Measurements from ENCODE around the gene GPR132. TPM values are rescaled to one million over a fixed set of nuclear protein-coding genes. Genes with fewer than 3 reads are reported as not detected.

GPR132 gene
- total and polyA plus RNA-seq, 2 donors = 5.9 to 7.4 TPM

DNA sequence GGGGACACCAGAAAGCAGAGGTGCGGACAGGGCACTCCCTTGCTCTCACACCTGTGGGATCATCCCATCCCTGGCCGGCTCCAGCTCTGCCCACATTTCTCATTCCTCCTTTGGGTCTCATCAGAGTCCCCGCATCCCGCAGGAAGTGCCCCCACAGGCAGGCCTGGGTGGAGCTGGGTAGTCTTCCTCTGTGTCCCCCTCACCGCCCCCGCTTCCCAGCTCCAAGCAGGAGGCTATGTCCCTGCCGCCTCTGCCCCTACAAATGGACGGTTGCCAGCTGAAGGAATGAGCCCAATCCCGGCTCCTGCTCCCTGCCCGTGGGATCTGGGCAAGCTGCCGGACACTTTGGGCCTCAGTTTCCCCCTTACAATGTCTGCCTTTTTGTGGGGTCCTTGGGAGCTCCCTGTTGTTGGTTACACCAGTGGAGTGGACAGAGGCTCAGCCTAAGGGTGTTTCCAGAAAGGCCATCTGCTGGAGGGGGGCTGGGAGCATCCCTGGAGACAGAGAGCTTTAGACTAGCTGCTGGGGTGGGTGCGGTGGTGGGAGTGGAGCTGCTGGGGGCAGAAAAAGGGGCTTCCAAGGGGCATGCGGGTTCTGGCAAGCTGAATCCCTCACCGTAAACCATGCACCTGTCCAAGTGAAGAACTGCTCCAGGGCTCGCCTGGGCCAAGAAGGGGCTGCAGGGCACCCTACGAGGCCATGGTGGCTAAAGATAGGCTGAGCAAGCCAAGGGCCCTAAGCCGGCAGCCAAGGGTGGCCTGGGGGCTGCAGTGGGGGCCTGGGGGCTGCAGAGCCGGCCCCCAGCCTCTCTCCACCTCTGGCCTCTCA is 7.9 kb upstream of the GPR132 start:
- WGBS = 95% methylated on average over 18 of the region's 18 CpGs
- H3K27ac ChIP-seq (ENCODE audit: low read depth in 1 of 2, low read length in 1 of 2) = no peak overlapping the region

DNA sequence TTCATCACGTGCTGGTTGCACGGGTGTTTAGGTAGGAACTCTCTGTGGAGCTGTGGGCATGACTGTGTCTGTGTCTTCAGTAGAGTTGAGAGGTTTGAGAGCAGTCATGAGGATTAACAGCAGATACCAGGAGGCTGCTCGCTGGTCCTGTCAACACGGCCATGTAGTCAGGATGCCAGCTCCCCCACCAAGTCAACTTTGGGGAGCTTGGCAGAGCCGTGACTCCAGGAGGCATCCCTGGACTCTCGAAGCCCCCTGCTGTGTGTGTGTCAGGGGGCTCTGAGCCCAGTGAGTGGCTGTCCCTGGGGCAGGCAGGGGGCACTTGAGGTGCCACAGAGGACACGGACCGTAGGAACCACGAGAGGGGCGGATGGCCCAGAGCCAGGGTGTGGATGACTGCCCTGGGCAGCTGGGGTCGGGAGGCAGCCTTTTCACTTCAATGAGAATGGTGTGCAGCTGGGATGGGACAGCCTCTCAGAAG is 7.2 kb upstream of the GPR132 start:
- H3K4me1 ChIP-seq (ENCODE audit: control insufficient read depth in 2 of 2, insufficient read depth in 2 of 2, low read length in 2 of 2) = peaks cover 3 to 38% of the 10 kb centered on the region in 2 donors
- 93% methylated on average over 11 of the region's 11 CpGs for WGBS

More for the DNA sequence above, 7.9 kb upstream of the GPR132 start:
- no peak for DNase-seq (ENCODE audit: low read depth in 6 of 9, low spot score in 9 of 9)
- no peak overlapping the region for H3K4me3 ChIP-seq (ENCODE audit: low read length in 2 of 2)
- no peaks in the 10 kb centered on the region for H3K9me3 ChIP-seq (ENCODE audit: control insufficient read depth in 2 of 2, insufficient read depth in 1 of 2, low read length in 1 of 2)
- no peaks in the 10 kb centered on the region for H3K36me3 ChIP-seq (ENCODE audit: control insufficient read depth in 2 of 2, insufficient read depth in 2 of 2, low read length in 1 of 2)
- H3K4me1 ChIP-seq (ENCODE audit: control insufficient read depth in 2 of 2, insufficient read depth in 2 of 2, low read length in 2 of 2) = peaks cover 0 to 32% of the 10 kb centered on the region in 2 donors
- peaks cover 0 to 13% of the 10 kb centered on the region in 2 donors for H3K27me3 ChIP-seq (ENCODE audit: control insufficient read depth in 2 of 2, insufficient read depth in 1 of 2, low read length in 1 of 2)

DNA sequence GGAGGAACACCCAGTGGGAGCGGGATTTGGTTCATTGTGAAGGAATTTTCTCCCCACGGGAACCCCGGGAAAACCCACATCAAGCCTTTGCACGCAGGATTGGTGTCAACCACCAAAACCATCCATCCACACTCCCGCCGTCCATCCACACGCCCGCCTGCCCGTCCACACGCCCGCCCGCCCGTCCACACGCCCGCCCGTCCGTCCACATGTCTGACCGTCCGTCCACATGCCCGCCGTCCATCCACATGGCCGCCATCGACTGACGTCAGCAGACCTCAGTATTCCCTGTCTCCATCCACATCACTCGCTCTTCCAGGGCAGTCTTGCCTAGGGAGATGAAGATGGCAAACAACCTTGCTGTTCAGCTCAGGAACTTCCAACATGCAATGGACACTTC is 6.7 kb upstream of the GPR132 start:
- Histone ChIP-seq H3K9me3 (ENCODE audit: control insufficient read depth in 2 of 2, insufficient read depth in 1 of 2, low read length in 1 of 2) (no peaks in the 10 kb centered on the region), H3K4me3 (ENCODE audit: low read length in 2 of 2) (no peak overlapping the region), H3K36me3 (ENCODE audit: control insufficient read depth in 2 of 2, insufficient read depth in 2 of 2, low read length in 1 of 2) (no peaks in the 10 kb centered on the region), H3K27me3 (ENCODE audit: control insufficient read depth in 2 of 2, insufficient read depth in 1 of 2, low read length in 1 of 2) (peaks cover 0 to 13% of the 10 kb centered on the region in 2 donors), H3K27ac (ENCODE audit: low read depth in 1 of 2, low read length in 1 of 2) (no peak overlapping the region), H3K4me1 (ENCODE audit: control insufficient read depth in 2 of 2, insufficient read depth in 2 of 2, low read length in 2 of 2) (peaks cover 4 to 41% of the 10 kb centered on the region in 2 donors)
- 97% methylated on average over 25 of the region's 25 CpGs for WGBS
- DNase-seq (ENCODE audit: low read depth in 6 of 9, low spot score in 9 of 9) = no peak

More for the DNA sequence above, 7.2 kb upstream of the GPR132 start:
- peaks cover 0 to 13% of the 10 kb centered on the region in 2 donors for H3K27me3 ChIP-seq (ENCODE audit: control insufficient read depth in 2 of 2, insufficient read depth in 1 of 2, low read length in 1 of 2)
- H3K4me3 ChIP-seq (ENCODE audit: low read length in 2 of 2) = no peak overlapping the region
- no peak overlapping the region for H3K27ac ChIP-seq (ENCODE audit: low read depth in 1 of 2, low read length in 1 of 2)
- DNase-seq (ENCODE audit: low read depth in 6 of 9, low spot score in 9 of 9) = no peak
- H3K9me3 ChIP-seq (ENCODE audit: control insufficient read depth in 2 of 2, insufficient read depth in 1 of 2, low read length in 1 of 2) = no peaks in the 10 kb centered on the region
- H3K36me3 ChIP-seq (ENCODE audit: control insufficient read depth in 2 of 2, insufficient read depth in 2 of 2, low read length in 1 of 2) = no peaks in the 10 kb centered on the region

DNA sequence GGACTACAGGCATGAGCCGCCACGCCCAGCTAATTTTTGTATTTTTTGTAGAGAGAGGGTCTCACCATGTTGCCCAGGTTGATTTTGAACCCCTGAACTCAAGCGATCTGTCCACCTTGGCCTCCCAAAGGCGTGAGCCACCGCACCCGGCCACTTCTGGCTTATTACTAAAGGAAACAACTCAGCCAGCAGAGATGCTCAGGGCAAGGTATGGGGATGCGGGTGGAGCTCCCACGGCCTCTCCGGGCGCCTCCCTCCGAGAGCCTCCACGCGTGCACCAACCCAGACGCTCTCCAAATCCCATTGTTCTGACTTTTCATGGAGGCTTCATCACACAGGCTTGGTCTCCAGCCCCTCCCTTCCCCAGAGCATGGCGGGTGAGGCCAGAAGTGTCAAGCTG is 6.1 kb upstream of the GPR132 start:
- H3K27me3 ChIP-seq (ENCODE audit: control insufficient read depth in 2 of 2, insufficient read depth in 1 of 2, low read length in 1 of 2) = peaks cover 0 to 13% of the 10 kb centered on the region in 2 donors
- no peaks in the 10 kb centered on the region for H3K9me3 ChIP-seq (ENCODE audit: control insufficient read depth in 2 of 2, insufficient read depth in 1 of 2, low read length in 1 of 2)
- no peaks in the 10 kb centered on the region for H3K36me3 ChIP-seq (ENCODE audit: control insufficient read depth in 2 of 2, insufficient read depth in 2 of 2, low read length in 1 of 2)
- peaks cover 8 to 42% of the 10 kb centered on the region in 2 donors for H3K4me1 ChIP-seq (ENCODE audit: control insufficient read depth in 2 of 2, insufficient read depth in 2 of 2, low read length in 2 of 2)
- no peak for DNase-seq (ENCODE audit: low read depth in 6 of 9, low spot score in 9 of 9)
- H3K27ac ChIP-seq (ENCODE audit: low read depth in 1 of 2, low read length in 1 of 2) = no peak overlapping the region
- H3K4me3 ChIP-seq (ENCODE audit: low read length in 2 of 2) = no peak overlapping the region
- WGBS = 98% methylated on average over 15 of the region's 15 CpGs

DNA sequence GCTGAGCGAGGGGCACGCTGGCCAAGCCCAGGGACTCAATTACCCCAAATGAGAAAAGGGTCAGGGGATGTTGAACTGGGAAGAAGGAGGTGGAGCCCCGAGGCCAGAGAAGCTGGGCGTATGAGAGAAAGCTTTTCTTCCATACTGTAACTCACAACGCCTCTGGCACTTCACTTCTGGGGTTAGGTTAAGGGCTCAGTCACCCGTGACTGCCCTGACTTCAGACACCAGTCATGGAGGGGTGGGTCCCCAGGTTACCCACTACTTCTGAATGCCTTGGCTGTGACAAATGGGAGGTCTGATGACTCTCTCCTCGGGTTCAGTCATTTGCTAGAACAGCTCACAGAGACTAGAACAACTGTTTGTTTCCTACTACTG is 5.5 kb upstream of the GPR132 start:
- H3K27me3 ChIP-seq (ENCODE audit: control insufficient read depth in 2 of 2, insufficient read depth in 1 of 2, low read length in 1 of 2) = peaks cover 0 to 13% of the 10 kb centered on the region in 2 donors
- DNase-seq (ENCODE audit: low read depth in 6 of 9, low spot score in 9 of 9) = no peak
- H3K9me3 ChIP-seq (ENCODE audit: control insufficient read depth in 2 of 2, insufficient read depth in 1 of 2, low read length in 1 of 2) = no peaks in the 10 kb centered on the region
- peaks cover 13 to 42% of the 10 kb centered on the region in 2 donors for H3K4me1 ChIP-seq (ENCODE audit: control insufficient read depth in 2 of 2, insufficient read depth in 2 of 2, low read length in 2 of 2)
- 85% methylated on average over 7 of the region's 7 CpGs for WGBS
- peak overlapping the region in 1 of 2 donors; percentile 1 for H3K27ac ChIP-seq (ENCODE audit: low read depth in 1 of 2, low read length in 1 of 2)
- H3K4me3 ChIP-seq (ENCODE audit: low read length in 2 of 2) = no peak overlapping the region
- H3K36me3 ChIP-seq (ENCODE audit: control insufficient read depth in 2 of 2, insufficient read depth in 2 of 2, low read length in 1 of 2) = no peaks in the 10 kb centered on the region

DNA sequence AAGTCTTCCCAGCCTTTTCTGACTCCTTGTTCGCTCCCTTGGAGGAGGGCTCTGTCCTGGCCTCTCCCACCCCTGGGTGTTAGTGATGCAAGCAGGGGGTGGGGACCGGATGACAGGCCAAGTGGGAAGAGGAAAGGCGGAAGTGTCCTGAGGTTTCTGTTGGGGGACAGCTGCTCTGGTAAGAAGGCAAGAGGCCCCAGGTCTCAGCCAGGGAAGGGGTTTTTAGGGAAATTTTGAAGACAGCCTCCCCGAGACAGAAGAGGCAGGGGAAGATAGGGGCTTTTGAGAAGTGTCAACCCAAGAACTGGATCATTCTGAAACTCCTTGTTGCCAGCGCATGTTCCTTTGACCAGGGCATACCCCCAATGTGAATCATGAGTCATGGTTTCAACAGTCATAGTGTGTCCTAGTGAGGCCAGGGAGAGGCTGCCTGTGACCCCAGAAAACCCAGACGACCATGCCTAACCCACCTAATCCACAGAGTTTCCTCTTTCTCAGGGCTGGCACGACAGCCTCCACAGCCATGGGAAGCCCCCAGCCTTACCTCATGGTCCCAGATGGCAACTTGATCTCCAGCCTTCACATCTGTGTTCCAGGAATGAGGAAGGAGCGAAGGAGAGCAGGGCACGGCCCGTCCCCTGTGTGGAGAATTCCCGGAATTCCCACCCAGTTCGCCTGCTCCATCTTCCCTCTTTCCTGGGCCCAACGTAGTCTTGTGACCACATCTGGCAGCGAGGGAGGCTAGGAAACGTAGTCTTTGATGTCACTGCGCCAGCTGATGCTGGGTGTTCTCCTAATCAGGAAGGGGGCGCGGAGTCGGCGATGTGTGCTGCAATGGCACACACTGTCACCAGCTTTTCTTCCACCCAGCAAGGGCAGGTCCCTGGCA is 4.9 kb upstream of the GPR132 start:
- Histone ChIP-seq H3K27ac (ENCODE audit: low read depth in 1 of 2, low read length in 1 of 2) (peak overlapping the region in 1 of 2 donors; percentile 1), H3K36me3 (ENCODE audit: control insufficient read depth in 2 of 2, insufficient read depth in 2 of 2, low read length in 1 of 2) (no peaks in the 10 kb centered on the region), H3K27me3 (ENCODE audit: control insufficient read depth in 2 of 2, insufficient read depth in 1 of 2, low read length in 1 of 2) (peaks cover 0 to 11% of the 10 kb centered on the region in 2 donors), H3K9me3 (ENCODE audit: control insufficient read depth in 2 of 2, insufficient read depth in 1 of 2, low read length in 1 of 2) (no peaks in the 10 kb centered on the region), H3K4me3 (ENCODE audit: low read length in 2 of 2) (no peak overlapping the region), H3K4me1 (ENCODE audit: control insufficient read depth in 2 of 2, insufficient read depth in 2 of 2, low read length in 2 of 2) (peaks cover 15 to 43% of the 10 kb centered on the region in 2 donors)
- WGBS = 70% methylated on average over 20 of the region's 20 CpGs
- peak in 1 of 9 donors; percentile 34 for DNase-seq (ENCODE audit: low read depth in 6 of 9, low spot score in 9 of 9)

DNA sequence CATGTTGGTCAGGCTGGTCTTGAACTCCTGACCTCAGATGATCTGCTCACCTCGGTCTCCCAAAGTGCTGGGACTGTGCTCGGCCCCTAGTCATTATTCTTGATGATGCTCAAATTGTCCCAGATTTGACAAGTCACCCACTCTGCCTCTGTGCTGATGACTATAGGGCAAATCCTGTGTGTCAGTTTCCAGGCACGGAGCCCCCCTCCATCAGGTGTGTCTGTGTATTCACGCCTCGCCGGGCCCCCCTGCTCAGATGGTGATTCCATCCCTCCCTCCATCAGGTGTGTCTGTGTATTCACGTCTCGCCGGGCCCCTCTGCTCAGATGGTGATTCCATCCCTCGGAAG is 4.3 kb upstream of the GPR132 start:
- Histone ChIP-seq H3K4me3 (ENCODE audit: low read length in 2 of 2) (no peak overlapping the region), H3K4me1 (ENCODE audit: control insufficient read depth in 2 of 2, insufficient read depth in 2 of 2, low read length in 2 of 2) (peaks cover 15 to 46% of the 10 kb centered on the region in 2 donors), H3K36me3 (ENCODE audit: control insufficient read depth in 2 of 2, insufficient read depth in 2 of 2, low read length in 1 of 2) (no peaks in the 10 kb centered on the region), H3K27ac (ENCODE audit: low read depth in 1 of 2, low read length in 1 of 2) (no peak overlapping the region), H3K27me3 (ENCODE audit: control insufficient read depth in 2 of 2, insufficient read depth in 1 of 2, low read length in 1 of 2) (peaks cover 0 to 10% of the 10 kb centered on the region in 2 donors), H3K9me3 (ENCODE audit: control insufficient read depth in 2 of 2, insufficient read depth in 1 of 2, low read length in 1 of 2) (no peaks in the 10 kb centered on the region)
- 93% methylated on average over 10 of the region's 10 CpGs for WGBS
- no peak for DNase-seq (ENCODE audit: low read depth in 6 of 9, low spot score in 9 of 9)

DNA sequence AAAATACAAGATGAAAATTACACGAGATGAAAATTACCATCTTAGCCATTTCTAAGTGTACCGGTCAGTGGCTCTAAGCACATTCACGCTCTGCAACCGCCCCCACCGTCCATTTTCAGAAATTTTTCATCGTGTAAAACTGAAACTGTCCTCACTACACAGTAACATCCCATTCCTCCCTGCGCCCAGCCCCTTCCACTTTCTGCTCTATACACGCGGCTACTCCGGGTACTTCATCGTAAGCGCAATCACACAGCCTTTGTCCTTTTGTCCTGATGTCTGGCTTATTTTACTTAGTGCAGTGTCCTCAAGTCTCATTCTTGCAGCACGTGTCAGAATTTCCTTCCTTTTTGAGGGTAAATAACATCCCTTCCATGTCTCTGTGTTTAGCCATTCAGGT is 3.6 kb upstream of the GPR132 start:
- 88% methylated on average over 13 of the region's 13 CpGs for WGBS
- no peak overlapping the region for H3K27ac ChIP-seq (ENCODE audit: low read depth in 1 of 2, low read length in 1 of 2)
- no peaks in the 10 kb centered on the region for H3K9me3 ChIP-seq (ENCODE audit: control insufficient read depth in 2 of 2, insufficient read depth in 1 of 2, low read length in 1 of 2)
- DNase-seq (ENCODE audit: low read depth in 6 of 9, low spot score in 9 of 9) = no peak
- H3K4me3 ChIP-seq (ENCODE audit: low read length in 2 of 2) = no peak overlapping the region
- H3K36me3 ChIP-seq (ENCODE audit: control insufficient read depth in 2 of 2, insufficient read depth in 2 of 2, low read length in 1 of 2) = no peaks in the 10 kb centered on the region
- peaks cover 0 to 7% of the 10 kb centered on the region in 2 donors for H3K27me3 ChIP-seq (ENCODE audit: control insufficient read depth in 2 of 2, insufficient read depth in 1 of 2, low read length in 1 of 2)
- H3K4me1 ChIP-seq (ENCODE audit: control insufficient read depth in 2 of 2, insufficient read depth in 2 of 2, low read length in 2 of 2) = peaks cover 15 to 44% of the 10 kb centered on the region in 2 donors

DNA sequence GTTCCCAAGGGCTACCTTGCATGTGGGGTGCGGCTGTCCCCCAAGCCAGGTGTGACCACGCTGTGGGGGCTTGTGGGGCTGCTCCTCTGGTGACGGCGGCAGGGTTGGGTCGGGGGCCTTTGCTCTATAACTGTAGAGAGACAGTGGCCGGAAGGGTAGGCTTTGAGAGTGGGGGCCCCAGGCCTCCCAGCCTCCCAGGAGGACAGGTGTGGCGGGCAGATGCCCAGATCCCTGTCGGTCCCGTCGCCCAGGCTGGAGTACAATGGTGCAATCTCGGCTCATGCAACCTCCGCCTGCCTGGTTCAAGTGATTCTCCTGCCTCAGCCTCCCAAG is 2.7 kb upstream of the GPR132 start:
- Histone ChIP-seq H3K36me3 (ENCODE audit: control insufficient read depth in 2 of 2, insufficient read depth in 2 of 2, low read length in 1 of 2) (no peaks in the 10 kb centered on the region), H3K27ac (ENCODE audit: low read depth in 1 of 2, low read length in 1 of 2) (peak overlapping the region in 1 of 2 donors; percentile 36), H3K4me1 (ENCODE audit: control insufficient read depth in 2 of 2, insufficient read depth in 2 of 2, low read length in 2 of 2) (peaks cover 15 to 44% of the 10 kb centered on the region in 2 donors), H3K4me3 (ENCODE audit: low read length in 2 of 2) (no peak overlapping the region), H3K27me3 (ENCODE audit: control insufficient read depth in 2 of 2, insufficient read depth in 1 of 2, low read length in 1 of 2) (peaks cover 0 to under 1% of the 10 kb centered on the region in 2 donors), H3K9me3 (ENCODE audit: control insufficient read depth in 2 of 2, insufficient read depth in 1 of 2, low read length in 1 of 2) (no peaks in the 10 kb centered on the region)
- 96% methylated on average over 12 of the region's 12 CpGs for WGBS
- DNase-seq (ENCODE audit: low read depth in 6 of 9, low spot score in 9 of 9) = no peak

All from thymus (tissue), 11 donors.